ENCODE measurements around the gene UBR3. TPM values are rescaled to one million over a fixed set of nuclear protein-coding genes. Genes with fewer than 3 reads are reported as not detected.

UBR3 gene
- 100 to 1,000 TPM; 108 to 146 (median 118) TPM for total RNA-seq
- polyA plus RNA-seq = 10 to 100 TPM; 21.0 to 77.6 TPM
- long read RNA-seq, donor 1, full-length matches to known transcripts = 15 of 51 reads
- long read RNA-seq, donor 1, partial matches to known transcripts = 29 of 51 reads
- long read RNA-seq, donor 1, other reads (novel, unspliced or antisense) = 7 of 51 reads
- long read RNA-seq, donor 2, full-length matches to known transcripts = 12 of 58 reads
- long read RNA-seq, donor 2, partial matches to known transcripts = 37 of 58 reads
- long read RNA-seq, donor 2, other reads (novel, unspliced or antisense) = 9 of 58 reads
- long read RNA-seq, donor 3, full-length matches to known transcripts = 3 of 39 reads
- long read RNA-seq, donor 3, partial matches to known transcripts = 32 of 39 reads
- long read RNA-seq, donor 3, other reads (novel, unspliced or antisense) = 4 of 39 reads

- Histone ChIP-seq H3K36me3 (peaks cover 0 to 3% (median 0%) of the 10 kb centered on the region in 9 donors), H3K27me3 (no peaks in the 10 kb centered on the region), H3K4me3 (peak within 1 kb of the TSS; percentile 74 to 94 (median 90)), H3K4me1 (peaks cover 5 to 74% (median 62%) of the 10 kb centered on the region in 9 donors), H3K9me3 (no peaks in the 10 kb centered on the region), H3K27ac (peak within 1 kb of the TSS; percentile 88 to 99 (median 92))
- intact Hi-C loops (cut with DNase I) = loop anchor here in 9 of 10 donors (2.0 to 10.0 kb wide), 6 partner anchors 47 to 187 kb away; no protein-coding TSS in a partner anchor
- DNase-seq = peak; percentile 95 to 96
- TF ChIP-seq, protein P1, sequence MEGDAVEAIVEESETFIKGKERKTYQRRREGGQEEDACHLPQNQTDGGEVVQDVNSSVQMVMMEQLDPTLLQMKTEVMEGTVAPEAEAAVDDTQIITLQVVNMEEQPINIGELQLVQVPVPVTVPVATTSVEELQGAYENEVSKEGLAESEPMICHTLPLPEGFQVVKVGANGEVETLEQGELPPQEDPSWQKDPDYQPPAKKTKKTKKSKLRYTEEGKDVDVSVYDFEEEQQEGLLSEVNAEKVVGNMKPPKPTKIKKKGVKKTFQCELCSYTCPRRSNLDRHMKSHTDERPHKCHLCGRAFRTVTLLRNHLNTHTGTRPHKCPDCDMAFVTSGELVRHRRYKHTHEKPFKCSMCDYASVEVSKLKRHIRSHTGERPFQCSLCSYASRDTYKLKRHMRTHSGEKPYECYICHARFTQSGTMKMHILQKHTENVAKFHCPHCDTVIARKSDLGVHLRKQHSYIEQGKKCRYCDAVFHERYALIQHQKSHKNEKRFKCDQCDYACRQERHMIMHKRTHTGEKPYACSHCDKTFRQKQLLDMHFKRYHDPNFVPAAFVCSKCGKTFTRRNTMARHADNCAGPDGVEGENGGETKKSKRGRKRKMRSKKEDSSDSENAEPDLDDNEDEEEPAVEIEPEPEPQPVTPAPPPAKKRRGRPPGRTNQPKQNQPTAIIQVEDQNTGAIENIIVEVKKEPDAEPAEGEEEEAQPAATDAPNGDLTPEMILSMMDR (IDR thresholded peaks at IDR 0.05) = peak in 1 of 9 donors; percentile 33
- WGBS, 2 donors = 0% methylated on average over 84 to 104 of the region's 104 CpGs
- ATAC-seq = peak; percentile 91 to 96 (median 94)
Measured at GRCh38 chr2:169827272-169828140, at the start of gene UBR3. UBR3 (plus strand) TSS chr2:169827454; CDS start chr2:169827508, 54 bp downstream.

GRCh38 chr2:169778446-169778845, 48.8 kb upstream of the UBR3 start:
- Histone ChIP-seq H3K27ac (no peak overlapping the region), H3K27me3 (no peaks in the 10 kb centered on the region), H3K9me3 (no peaks in the 10 kb centered on the region), H3K4me1 (no peaks in the 10 kb centered on the region), H3K36me3 (no peaks in the 10 kb centered on the region), H3K4me3 (no peak overlapping the region)
- no peak for DNase-seq
- ATAC-seq = no peak
- intact Hi-C loops (cut with DNase I) = no loop called here
- 75 to 79% methylated on average over 3 of the region's 3 CpGs for WGBS, 2 donors
- TF ChIP-seq, protein P1 (IDR thresholded peaks at IDR 0.05) = no peak

GRCh38 chr2:169781249-169782013, 45.8 kb upstream of the UBR3 start:
- WGBS, 2 donors = 85 to 94% methylated on average over 4 of the region's 4 CpGs
- Histone ChIP-seq H3K27me3 (no peaks in the 10 kb centered on the region), H3K27ac (no peak overlapping the region), H3K36me3 (no peaks in the 10 kb centered on the region), H3K9me3 (no peaks in the 10 kb centered on the region), H3K4me1 (no peaks in the 10 kb centered on the region), H3K4me3 (no peak overlapping the region)
- DNase-seq (no peak), ATAC-seq (no peak)
- TF ChIP-seq, protein P1 (IDR thresholded peaks at IDR 0.05) = no peak
- intact Hi-C loops (cut with DNase I) = no loop called here

- Histone ChIP-seq H3K27ac (no peak overlapping the region), H3K4me1 (no peaks in the 10 kb centered on the region), H3K4me3 (no peak overlapping the region), H3K36me3 (no peaks in the 10 kb centered on the region), H3K9me3 (no peaks in the 10 kb centered on the region), H3K27me3 (no peaks in the 10 kb centered on the region)
- no peak for ATAC-seq
- intact Hi-C loops (cut with DNase I) = no loop called here
- 93 to 98% methylated on average over 1 of the region's 1 CpG for WGBS, 2 donors
- TF ChIP-seq, protein P1 (IDR thresholded peaks at IDR 0.05) = no peak
- DNase-seq = no peak
Measured at GRCh38 chr2:169782513-169782912, 44.7 kb upstream of the UBR3 start.

All from heart right ventricle (tissue), 16 donors.